HG02852 (cell line): ENCODE data around the gene RPL35A.
"Not testable (repeated sequence)": the region's sequence is repeated elsewhere in the genome, so short reads cannot be mapped to it uniquely, and the experiment has no call there.

ENCODE experiments used
- ATAC-seq: cut with Tn5 transposase; IDR thresholded peaks from one replicate; pipeline ENCODE4 v1.9.1; 2021; ENCODE audit warnings: mild to moderate bottlenecking, moderate library complexity; ENCODE audit not compliant: unreplicated experiment

RPL35A gene

DNA sequence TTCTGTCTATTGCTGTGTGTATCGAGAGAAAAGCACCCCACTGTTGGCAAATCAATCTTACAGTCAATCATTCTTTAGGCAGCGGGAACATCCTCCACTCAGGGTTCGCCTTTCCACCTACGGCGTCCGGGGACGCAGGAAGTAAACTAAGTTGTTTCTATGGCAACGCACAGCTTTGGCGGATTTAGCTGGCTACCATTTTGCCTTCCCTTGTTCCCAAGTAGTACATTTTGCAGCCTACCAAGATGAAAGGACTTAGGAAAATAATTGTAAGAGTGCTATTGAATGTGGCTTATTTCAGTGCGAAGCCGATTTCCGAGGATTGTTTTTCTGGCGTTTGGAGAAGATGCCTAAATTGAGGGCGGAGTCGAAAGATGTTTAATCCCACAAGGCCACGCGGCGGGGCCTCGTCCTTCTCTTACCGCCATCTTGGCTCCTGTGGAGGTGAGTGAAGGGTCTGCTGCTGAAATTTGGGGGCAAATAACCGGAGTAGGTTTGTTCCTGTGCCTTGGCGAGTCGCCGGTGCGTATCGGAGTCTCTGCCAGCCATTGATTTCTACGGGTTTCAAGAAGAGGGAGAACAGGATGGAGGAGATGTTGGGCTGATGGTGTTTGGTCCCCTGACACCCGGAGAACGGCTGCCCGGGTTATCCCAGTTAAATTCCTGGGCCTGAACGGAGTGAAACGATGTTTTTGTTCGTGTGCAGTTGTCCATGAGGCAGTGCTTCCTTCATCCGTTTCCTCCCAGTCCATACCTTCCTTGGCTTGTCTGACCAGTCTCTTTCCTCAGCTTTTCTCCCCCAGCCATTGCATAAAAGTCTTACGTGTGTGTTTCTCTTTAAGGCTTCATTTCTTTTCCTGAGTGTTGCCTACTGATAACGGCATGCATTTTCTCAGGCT lies at the start of gene RPL35A:
Gene RPL35A, plus strand, starts transcription at position 413 of the 899 bp plus-strand sequence. CDS start 778 bp downstream, outside the sequence.
- peak; percentile 88 for ATAC-seq

DNA sequence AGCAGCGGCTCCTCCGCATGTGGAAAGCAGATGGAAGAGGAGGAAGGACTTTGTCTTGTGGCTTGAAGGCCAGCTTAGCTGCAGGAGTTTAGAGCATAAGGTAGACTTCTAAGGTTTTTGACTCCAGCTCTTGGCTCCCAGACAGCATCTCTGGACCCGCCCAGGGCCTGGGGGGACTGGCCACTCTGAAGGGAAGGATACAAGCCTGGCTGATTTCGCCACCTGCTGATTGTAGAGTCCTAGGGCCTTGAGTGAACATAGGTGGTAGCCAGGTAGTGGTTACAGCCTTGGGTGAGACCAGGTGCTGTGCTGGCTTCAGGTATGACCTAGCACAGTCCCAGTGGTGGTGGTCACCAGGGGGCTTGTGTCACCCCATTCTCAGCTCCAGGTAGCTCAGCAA lies 48.4 kb upstream of the RPL35A start:
- no peak for ATAC-seq

DNA sequence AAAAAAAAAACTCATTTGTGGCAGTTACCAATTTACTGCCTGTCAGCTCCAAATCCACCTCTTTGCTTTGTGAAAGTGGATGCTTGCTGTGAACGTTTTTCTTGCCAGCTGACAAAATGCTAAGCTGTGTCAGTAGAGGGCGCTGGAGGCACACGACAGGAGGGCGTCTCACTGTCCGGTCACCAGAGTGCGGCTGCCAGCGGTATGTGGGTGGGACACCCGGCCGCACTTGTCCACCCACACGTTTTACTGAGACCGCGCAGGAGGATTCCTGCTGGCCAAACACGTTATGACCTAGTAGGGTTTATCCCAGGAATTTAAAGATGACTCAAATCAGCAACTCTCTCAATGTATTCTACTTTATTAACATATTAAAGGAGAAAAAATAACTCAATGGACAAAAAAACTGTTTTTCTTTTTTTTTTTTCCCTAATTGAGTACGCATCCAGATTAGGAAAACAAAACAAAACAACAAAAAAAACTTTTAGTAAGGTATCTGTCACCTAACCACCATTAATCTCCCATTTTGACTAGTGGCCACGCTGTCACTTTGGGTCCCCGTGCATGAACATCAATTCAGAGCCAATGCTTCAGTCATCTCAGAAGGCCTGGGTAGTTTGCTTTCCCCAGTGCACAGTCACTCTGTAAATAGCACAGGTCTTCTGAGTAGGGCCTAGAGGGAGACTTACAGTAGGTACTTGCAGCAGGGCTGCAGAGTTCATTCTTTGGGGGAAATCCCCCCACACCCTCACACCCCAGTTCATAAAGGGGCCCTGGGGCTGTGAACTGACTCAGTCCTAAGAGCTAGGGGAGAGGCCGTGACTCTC lies 43.8 kb upstream of the RPL35A start:
- peak; percentile 90 for ATAC-seq

DNA sequence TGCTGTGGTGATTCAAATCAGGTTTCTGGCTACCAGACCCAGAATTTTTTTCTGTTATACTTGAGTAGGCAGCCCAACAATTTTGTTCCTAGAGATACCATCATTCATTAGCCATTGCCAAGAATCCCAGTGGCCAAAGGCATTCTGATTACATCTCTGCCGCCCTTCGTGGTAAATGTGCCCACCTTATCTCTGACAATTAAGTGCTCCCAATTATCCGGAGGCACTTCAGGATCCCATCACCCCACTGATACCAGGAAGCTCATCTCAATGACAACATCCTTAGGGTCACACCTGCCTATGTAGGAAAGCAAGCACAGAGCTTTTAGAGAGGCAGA lies 43.2 kb upstream of the RPL35A start:
- peak; percentile 6 for ATAC-seq

DNA sequence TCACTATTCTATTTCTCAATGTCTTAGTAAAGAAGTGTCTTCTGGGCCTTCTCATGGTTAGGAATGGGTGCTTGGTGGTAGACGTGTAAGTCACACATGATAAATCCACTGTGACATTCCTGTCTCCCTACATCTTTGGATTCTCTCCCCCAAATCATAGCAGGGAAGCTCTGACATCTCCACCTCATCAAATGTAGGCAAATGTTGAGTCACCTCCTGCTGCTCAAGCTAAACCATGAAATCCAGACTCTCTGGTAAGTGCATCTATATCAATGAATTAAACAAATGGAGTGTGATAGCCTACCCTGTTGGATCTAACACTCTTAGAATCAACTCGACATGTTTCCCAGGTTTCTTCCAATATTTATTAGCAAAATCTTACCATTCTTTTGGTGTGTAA lies 42.8 kb upstream of the RPL35A start:
- ATAC-seq = no peak

DNA sequence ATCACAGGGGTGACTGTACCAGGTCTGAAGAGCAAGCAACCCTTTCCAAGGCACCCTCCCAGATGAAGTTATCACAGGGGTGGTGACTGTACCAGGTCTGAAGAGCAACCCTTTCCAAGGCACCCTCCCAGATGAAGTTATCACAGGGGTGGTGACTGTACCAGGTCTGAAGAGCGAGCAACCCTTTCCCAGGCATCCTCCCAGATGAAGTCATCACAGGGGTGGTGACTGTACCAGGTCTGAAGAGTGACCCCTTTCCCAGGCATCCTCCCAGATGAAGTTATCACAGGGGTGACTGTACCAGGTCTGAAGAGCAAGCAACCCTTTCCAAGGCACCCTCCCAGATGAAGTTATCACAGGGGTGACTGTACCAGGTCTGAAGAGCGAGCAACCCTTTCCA lies 41.4 kb upstream of the RPL35A start:
- not testable (repeated sequence) for ATAC-seq

DNA sequence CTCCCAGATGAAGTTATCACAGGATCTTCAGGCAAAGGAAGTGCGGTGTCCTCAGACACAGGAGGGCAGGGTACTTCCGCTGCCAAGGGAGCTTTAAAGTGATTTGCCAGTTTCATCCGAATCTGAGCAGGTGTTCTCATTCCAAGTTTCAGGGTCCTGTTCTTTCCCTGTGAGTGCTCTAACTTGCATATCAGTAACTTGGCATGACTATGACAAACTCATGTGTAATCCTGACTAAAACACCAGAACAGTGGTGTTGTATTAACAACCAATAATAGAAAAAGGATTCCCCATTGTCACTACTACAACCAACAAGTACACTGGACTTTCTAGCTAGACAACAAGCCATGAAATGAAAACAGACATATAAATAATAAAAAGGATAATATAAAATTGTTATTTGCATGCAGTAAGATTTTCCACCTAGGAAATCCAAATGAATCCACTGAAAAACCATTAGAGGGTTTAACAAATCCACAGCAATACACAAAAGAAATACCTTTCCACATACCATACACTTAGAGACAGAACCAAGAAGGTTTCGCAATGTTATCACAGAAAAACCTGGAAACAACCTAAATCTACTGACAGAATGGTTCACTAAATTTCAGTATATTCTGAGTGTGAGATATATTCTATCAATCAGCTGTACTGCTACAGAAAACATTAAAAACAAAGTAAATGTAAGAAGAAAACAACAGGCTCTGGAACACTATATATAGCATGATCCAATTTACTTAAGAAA lies 40.9 kb upstream of the RPL35A start:
- ATAC-seq = no peak

DNA sequence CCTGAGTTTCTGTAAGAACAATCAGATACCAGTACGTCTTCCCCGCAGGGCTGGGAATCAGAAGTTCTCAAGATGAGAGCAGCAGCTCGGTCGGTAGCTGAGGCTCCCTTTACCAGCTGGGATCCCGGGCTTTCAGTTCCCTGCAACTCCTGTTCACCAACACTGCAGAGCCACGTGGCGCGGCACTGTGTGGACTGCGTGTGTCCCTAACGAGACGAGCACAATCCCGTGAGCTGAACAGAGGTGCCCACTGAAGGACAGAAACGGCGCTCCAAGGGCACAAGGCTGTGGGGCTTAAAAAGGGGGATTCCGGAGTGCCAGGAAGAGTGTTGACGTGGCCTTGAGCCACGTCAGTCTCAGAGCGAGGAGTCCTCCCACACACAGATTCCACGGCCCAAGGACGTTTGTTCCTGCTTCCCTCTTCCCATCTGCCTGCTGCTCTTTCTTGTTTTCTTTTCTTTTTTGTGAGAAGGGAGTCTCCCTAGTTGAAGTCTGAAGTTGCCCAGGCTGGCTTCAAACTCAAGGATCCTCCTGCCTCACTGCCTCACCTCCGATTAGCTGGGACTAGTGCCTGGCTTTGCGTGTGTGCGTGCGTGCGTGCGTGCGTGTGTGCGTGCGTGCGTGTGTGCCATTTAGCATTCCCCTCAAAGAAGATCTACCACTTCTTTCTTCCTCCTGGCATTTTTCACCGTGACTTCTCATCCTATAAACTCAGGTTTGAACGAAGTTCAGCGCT lies 37.1 kb upstream of the RPL35A start:
- ATAC-seq = no peak

DNA sequence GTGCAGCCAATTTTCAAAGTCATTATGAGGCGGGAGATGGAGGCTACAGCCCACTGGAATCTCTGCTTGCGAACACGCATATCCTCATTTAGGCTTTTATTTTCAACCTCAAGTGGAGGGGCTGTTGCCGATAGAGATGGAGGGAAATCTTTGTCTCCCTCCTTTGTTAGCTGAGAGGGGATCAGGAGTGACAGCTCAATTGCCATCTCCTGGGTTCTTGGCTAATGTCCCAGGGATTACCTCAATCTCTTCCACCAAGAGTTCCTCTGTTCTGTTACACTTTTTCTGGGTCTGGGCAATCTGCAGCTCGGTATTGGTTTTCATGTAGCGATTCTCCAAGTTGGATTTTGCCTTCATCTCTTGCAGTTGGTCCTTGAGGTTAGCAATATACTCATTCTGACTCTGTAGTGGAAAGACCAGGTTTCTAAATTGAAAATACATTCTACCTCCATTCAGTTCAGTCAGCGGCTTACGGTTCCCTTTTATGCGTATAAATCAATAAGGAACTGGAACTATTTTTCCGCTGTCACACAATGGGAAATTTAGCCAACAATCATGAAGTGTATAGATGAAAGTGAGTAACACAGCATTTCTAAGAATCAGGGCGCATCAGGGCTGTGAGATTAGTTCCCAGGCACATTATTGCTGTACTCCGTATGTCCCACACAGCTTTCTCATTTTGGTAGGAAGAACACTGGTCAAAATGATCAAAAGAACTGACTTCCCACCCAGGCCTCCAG lies 36.2 kb upstream of the RPL35A start:
- ATAC-seq = no peak

DNA sequence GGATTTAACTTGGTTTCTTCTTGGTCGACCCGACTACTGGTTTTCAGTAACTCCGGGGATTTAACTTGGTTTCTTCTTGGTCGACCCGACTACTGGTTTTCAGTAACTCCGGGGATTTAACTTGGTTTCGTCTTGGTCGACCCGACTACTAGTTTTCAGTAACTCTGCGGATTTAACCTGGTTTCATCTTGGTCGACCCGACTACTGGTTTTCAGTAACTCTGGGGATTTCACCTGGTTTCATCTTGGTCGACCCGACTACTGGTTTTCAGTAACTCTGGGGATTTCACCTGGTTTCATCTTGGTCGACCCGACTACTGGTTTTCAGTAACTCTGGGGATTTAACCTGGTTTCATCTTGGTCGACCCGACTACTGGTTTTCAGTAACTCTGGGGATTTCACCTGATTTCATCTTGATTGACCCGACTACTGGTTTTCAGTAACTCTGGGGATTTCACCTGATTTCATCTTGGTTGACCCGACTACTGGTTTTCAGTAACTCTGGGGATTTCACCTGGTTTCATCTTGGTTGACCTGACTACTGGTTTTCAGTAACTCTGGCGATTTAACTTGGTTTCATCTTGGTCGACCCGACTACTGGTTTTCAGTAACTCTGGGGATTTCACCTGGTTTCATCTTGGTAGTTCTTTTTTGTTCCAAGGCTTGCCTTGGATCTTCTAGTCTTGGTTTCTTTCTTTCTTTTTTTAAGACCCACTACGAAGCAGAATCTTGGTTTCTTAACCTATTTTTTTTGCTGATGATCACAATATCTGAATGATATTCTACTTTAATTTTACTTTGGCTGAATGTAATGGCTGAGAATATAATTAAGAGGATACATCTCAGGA lies 28.3 kb upstream of the RPL35A start:
- ATAC-seq = not testable (repeated sequence)

DNA sequence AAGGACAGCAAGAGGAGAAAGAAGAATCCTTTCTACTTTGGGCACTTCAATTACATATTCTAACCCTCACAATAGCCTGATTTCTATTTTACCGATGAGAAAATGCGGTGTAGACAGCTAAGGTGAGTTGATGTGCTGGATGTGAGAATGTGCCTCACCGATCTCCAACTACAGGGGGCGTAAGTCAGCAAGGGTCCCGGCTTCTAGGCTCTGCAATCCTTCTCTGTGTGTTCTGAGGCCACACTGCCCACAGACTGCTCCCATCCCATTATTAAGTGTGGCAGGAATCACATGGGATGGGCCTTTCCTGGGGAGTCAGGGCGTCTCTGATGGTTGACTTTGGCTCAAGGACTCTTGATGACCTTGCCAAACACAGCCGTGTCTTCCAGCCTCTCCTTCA lies 23.6 kb upstream of the RPL35A start:
- ATAC-seq = no peak

DNA sequence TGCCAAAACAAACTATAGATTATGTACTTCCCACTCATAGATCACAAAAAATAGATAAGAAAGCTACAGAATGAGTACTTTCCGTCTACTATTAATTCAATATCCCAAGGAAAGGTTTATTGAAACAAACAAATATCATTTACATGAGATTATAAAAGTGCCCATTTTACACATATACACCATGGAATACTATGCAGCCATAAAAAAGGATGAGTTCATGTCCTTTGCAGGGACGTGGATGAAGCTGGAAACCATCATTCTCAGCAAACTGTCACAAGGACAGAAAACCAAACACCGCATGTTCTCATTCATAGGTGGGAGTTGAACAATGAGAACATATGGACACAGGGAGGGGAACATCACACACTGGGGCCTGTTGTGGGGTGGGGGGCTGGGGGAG lies 22.4 kb upstream of the RPL35A start:
- ATAC-seq = not testable (repeated sequence)

DNA sequence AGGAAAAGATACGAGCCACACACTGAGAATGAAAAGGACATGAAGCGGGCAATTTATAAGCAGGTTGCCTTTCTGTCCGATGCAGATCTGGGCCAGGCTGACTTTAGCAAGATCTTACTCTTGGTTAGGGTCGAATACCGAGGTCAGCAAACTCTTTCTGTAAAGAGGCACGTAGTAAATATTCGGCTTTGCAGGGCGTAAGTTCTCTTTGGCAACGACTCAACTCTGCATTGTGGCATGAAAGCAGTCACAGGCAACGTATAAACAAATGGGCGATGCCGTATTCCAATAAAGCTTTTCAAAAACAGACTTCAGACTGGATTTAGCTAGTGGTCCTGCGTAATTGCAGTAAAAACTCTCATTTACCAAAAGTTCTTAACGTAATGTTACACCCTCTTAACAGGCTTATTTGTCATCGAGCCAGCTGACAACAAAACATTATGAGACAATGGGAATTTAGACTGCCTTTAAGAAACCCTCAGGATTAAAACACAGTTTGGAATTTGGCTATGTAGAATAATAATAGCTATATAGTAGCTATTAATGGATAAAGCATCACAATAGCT lies 13.1 kb upstream of the RPL35A start:
- no peak for ATAC-seq

DNA sequence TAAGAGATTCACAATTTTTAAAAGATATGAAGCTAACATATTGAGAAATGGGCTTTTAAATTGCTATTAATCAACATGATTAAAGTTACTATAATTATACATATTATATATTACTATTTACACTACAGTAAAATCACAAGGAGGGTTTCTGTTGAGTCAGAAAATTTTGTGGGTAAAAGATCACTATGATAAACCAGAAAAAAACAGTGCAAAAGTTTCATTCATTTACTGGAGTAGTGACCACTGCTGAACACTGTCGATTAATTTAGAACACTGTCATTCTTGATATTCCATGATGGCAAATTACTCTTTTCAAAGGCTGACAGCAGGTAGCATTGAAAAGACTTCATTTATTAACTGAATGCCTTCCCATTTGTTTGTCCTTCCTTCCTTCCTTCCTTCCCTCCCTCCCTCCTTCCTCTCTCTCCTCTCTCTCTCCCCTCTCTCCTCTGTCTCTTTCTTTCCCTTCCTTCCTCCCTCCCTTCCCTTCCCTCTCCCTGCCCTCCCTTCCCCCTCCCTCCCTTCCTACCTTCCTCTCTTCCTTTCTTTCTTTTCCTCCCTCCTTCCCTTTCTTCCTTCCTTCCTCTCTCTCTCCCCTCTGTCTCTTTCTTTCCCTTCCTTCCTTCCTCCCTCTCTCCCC lies 9.1 kb upstream of the RPL35A start:
- no peak for ATAC-seq

DNA sequence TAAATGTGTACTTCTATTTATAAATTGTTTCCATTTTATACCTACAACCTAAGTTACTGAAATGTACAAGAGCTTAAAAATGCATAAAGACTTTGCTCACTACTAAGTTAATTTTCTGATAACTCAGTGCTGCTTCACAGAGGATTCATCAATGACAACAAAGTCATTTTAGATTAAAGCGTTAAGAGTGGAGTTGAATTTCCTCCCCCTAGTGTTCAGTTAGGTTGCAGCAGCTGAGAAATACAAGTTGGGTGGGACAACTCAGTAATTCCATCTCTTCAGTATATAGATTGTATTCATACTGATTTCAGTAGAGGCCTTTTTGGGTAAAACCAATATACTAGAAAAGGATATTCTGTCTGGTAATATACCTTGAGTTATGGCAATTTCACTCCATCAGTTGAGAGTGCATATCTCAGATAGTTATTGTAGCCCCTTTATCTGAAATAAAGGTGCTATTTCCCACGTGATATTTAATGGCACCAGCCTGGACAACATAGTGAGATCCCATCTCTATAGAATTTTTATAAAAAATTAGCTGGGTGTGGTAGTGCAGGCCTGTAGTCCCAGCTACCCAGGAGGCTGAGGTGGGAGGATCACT lies 6.9 kb upstream of the RPL35A start:
- no peak for ATAC-seq

DNA sequence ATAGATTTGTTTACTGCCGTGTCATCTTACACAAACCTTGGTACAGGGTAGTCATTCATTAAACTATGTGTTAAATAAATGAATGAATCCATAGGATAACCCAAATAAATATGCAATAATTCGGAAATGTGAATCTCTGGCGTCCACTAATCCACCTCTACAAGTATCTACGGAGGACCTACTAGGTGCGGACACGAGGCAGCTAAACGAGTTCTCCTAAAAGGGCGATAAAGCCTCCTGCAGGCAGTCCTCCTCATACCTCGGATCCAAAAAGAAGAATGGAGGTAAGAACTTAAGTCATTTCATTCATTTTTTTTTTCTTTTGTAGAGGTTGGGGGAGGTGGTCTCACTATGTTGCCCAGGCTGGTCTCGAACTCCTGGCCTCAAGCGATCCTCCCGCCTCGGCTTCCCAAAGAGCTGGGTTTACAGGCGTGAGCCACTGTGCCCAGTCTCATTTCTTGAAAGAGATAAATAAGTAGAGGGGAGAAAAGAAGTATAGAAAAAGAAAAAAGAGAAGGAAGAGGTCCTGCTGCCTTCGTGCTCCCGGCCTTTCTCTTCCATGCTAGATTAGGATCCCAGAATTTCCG lies 706 bp upstream of the RPL35A start:
- ATAC-seq = no peak

DNA sequence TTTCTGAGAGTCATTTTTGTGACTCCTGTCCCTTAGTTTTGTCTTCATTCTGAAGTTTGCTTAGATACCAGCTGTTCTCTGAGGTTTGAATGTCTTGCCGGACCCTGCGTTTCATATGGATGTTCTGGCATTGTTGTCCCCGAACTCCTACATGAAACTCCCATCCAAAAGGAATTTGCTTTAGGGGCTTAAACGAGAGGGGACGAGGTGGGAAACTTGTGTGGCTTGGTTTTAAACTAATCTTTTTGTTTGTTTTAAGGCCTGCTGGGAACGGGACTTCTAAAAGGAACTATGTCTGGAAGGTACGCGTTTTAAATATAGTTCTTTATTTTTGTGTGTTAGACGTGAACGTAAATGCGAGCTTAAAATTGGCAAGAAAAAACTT lies 679 bp downstream of the RPL35A start:
- ATAC-seq = no peak
